ENCODE results near the gene RPTOR.

RPTOR gene

DNA sequence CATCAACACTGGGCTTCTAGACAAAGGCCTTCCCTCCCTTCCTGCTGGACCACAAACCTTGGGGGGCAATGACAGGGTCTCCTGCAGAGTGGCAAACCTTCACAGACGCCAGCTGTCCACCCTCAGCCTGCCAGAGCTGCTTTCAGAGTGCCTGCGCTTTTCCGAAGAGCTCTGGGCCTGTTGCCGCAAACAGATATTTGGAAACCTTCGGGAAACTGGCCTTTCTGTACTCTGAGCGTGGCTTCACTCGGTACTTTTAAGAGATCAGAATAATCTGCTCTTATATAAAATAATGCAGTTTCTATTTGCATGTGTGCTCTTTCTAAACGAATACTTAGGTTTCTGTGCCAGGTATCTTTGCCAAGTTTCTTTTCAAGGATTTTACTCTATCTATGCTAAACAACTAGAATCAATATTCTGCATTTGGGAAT is 294.9 kb downstream of the RPTOR start:
- no peak for TF ChIP-seq GABPA (IDR thresholded peaks at IDR 0.05; ENCODE audit: low read depth)
- TF ChIP-seq POLR2AphosphoS5 (IDR thresholded peaks at IDR 0.05; ENCODE audit: low read depth), result no peak
- TF ChIP-seq, protein P1, sequence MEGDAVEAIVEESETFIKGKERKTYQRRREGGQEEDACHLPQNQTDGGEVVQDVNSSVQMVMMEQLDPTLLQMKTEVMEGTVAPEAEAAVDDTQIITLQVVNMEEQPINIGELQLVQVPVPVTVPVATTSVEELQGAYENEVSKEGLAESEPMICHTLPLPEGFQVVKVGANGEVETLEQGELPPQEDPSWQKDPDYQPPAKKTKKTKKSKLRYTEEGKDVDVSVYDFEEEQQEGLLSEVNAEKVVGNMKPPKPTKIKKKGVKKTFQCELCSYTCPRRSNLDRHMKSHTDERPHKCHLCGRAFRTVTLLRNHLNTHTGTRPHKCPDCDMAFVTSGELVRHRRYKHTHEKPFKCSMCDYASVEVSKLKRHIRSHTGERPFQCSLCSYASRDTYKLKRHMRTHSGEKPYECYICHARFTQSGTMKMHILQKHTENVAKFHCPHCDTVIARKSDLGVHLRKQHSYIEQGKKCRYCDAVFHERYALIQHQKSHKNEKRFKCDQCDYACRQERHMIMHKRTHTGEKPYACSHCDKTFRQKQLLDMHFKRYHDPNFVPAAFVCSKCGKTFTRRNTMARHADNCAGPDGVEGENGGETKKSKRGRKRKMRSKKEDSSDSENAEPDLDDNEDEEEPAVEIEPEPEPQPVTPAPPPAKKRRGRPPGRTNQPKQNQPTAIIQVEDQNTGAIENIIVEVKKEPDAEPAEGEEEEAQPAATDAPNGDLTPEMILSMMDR (IDR thresholded peaks at IDR 0.05; ENCODE audit: insufficient read depth, low read length), result no peak
- TF ChIP-seq SPI1 (IDR thresholded peaks at IDR 0.05; ENCODE audit: borderline replicate concordance, low read depth), result no peak
- TF ChIP-seq, protein P2, sequence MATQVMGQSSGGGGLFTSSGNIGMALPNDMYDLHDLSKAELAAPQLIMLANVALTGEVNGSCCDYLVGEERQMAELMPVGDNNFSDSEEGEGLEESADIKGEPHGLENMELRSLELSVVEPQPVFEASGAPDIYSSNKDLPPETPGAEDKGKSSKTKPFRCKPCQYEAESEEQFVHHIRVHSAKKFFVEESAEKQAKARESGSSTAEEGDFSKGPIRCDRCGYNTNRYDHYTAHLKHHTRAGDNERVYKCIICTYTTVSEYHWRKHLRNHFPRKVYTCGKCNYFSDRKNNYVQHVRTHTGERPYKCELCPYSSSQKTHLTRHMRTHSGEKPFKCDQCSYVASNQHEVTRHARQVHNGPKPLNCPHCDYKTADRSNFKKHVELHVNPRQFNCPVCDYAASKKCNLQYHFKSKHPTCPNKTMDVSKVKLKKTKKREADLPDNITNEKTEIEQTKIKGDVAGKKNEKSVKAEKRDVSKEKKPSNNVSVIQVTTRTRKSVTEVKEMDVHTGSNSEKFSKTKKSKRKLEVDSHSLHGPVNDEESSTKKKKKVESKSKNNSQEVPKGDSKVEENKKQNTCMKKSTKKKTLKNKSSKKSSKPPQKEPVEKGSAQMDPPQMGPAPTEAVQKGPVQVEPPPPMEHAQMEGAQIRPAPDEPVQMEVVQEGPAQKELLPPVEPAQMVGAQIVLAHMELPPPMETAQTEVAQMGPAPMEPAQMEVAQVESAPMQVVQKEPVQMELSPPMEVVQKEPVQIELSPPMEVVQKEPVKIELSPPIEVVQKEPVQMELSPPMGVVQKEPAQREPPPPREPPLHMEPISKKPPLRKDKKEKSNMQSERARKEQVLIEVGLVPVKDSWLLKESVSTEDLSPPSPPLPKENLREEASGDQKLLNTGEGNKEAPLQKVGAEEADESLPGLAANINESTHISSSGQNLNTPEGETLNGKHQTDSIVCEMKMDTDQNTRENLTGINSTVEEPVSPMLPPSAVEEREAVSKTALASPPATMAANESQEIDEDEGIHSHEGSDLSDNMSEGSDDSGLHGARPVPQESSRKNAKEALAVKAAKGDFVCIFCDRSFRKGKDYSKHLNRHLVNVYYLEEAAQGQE (IDR thresholded peaks at IDR 0.05; ENCODE audit: insufficient replicate concordance, low read depth), result no peak
- DNase-seq (ENCODE audit: low read depth in 1 of 2, low spot score in 1 of 2), result no peak
- Histone ChIP-seq H3K4me3 (replicated peaks; ENCODE audit: insufficient read depth, low read length) (no peak overlapping the region), H3K27me3 (ENCODE audit: insufficient read depth, poor library complexity, severe bottlenecking) (no peaks in the 10 kb centered on the region), H3K27ac (replicated peaks) (no peak overlapping the region)

DNA sequence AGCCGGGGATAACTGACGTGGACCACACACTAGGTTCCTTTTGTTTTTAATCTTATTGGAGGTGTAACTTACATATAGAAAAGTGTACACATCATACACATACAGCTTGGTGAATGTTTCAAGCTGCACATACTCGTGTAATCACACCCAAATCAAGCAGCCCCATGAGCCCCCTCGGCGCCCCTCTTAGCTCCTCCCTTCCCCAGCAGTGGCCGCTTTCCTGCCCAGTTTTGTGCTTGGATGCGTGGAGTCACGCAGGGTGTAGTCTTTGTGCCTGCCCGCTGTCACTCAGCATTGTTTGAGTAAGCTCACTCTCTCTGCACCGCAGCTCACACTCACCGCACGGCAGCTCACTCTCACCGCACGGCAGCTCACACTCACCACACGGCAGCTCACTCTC is 295.3 kb downstream of the RPTOR start:
- no peak for DNase-seq (ENCODE audit: low read depth in 1 of 2, low spot score in 1 of 2)
- H3K27me3 ChIP-seq (ENCODE audit: insufficient read depth, poor library complexity, severe bottlenecking), result no peaks in the 10 kb centered on the region

DNA sequence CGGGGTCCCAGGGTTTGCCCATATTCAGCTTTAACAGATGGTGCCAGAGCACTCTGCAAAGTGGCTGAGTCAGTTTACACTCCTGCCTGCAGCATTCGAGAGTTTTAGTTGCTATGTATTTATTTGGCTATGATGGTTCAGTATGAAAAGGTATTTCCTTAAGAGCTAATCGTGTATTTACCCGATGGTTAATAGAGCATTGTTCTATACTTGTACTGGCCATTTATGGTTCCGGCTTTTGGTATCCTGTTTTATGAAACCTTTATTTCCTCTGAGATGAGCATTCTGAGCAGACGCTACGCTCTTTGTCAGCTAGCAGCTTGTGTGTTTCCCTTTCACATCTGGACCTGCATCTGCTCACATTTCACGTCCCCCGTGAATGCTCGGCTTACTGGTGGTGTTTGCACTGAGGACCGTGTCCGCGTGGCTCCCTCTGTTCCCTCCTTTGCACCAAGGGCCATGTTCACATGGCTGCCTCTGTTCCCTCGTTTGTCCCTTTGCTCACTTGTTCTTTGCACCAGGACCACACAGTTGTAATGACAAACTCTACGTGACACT is 297.9 kb downstream of the RPTOR start:
- DNase-seq (ENCODE audit: low read depth in 1 of 2, low spot score in 1 of 2), result no peak
- no peaks in the 10 kb centered on the region for H3K27me3 ChIP-seq (ENCODE audit: insufficient read depth, poor library complexity, severe bottlenecking)
- TF ChIP-seq GABPA (IDR thresholded peaks at IDR 0.05; ENCODE audit: low read depth) (no peak), POLR2AphosphoS5 (IDR thresholded peaks at IDR 0.05; ENCODE audit: low read depth) (no peak), SPI1 (IDR thresholded peaks at IDR 0.05; ENCODE audit: borderline replicate concordance, low read depth) (no peak)
- TF ChIP-seq, protein P2 (IDR thresholded peaks at IDR 0.05; ENCODE audit: insufficient replicate concordance, low read depth), result no peak
- TF ChIP-seq, protein P1 (IDR thresholded peaks at IDR 0.05; ENCODE audit: insufficient read depth, low read length), result no peak
- H3K4me3 ChIP-seq (replicated peaks; ENCODE audit: insufficient read depth, low read length), result no peak overlapping the region
- no peak overlapping the region for H3K27ac ChIP-seq (replicated peaks)

More for the DNA sequence above, 295.3 kb downstream of the RPTOR start:
- TF ChIP-seq POLR2AphosphoS5 (IDR thresholded peaks at IDR 0.05; ENCODE audit: low read depth) (no peak), GABPA (IDR thresholded peaks at IDR 0.05; ENCODE audit: low read depth) (no peak), SPI1 (IDR thresholded peaks at IDR 0.05; ENCODE audit: borderline replicate concordance, low read depth) (no peak)
- TF ChIP-seq, protein P2 (IDR thresholded peaks at IDR 0.05; ENCODE audit: insufficient replicate concordance, low read depth), result no peak
- TF ChIP-seq, protein P1 (IDR thresholded peaks at IDR 0.05; ENCODE audit: insufficient read depth, low read length), result no peak
- no peak overlapping the region for H3K27ac ChIP-seq (replicated peaks)
- H3K4me3 ChIP-seq (replicated peaks; ENCODE audit: insufficient read depth, low read length), result no peak overlapping the region
